ENCODE measurements around the gene CSN1S1. TPM values are rescaled to one million over a fixed set of nuclear protein-coding genes. Genes with fewer than 3 reads are reported as not detected.

The CSN1S1 gene
- total and polyA plus RNA-seq, 2 donors from 2014 or later = not detected

GRCh38 chr4:69888336-69888735 lies 42.5 kb upstream of the CSN1S1 start:
- Histone ChIP-seq H3K36me3 (ENCODE audit: control insufficient read depth in 2 of 3, insufficient read depth in 3 of 3, low read length in 3 of 3) (no peaks in the 10 kb centered on the region), H3K27me3 (ENCODE audit: control insufficient read depth, insufficient read depth, low read length) (no peaks in the 10 kb centered on the region), H3K27ac (ENCODE audit: low read depth in 2 of 2, low read length in 2 of 2) (no peak overlapping the region), H3K9ac (ENCODE audit: low read length in 3 of 3) (no peak overlapping the region), H3K4me3 (ENCODE audit: low read length in 3 of 3) (no peak overlapping the region), H3K4me1 (ENCODE audit: control insufficient read depth in 2 of 3, insufficient read depth in 2 of 3, low read depth in 1 of 3, low read length in 3 of 3) (no peaks in the 10 kb centered on the region), H3K9me3 (ENCODE audit: control insufficient read depth in 2 of 3, insufficient read depth in 1 of 3, low read length in 3 of 3) (no peaks in the 10 kb centered on the region)
- no peak for DNase-seq
- no peak for TF ChIP-seq CTCF (IDR thresholded peaks at IDR 0.05; ENCODE audit: borderline replicate concordance, extremely low read depth, insufficient read depth)
- no peak for FAIRE-seq
- intact Hi-C loops (cut with DNase I) = loop anchor here (10.0 kb wide), 1 partner anchor 204 kb away; no protein-coding TSS in a partner anchor

- no peaks in the 10 kb centered on the region for H3K9me3 ChIP-seq (ENCODE audit: control insufficient read depth in 2 of 3, insufficient read depth in 1 of 3, low read length in 3 of 3)
- FAIRE-seq (no peak), DNase-seq (no peak)
- no peak overlapping the region for H3K27ac ChIP-seq (ENCODE audit: low read depth in 2 of 2, low read length in 2 of 2)
- intact Hi-C loops (cut with DNase I) = no loop called here
- no peak overlapping the region for H3K4me3 ChIP-seq (ENCODE audit: low read length in 3 of 3)
- H3K9ac ChIP-seq (ENCODE audit: low read length in 3 of 3) = no peak overlapping the region
- no peaks in the 10 kb centered on the region for H3K4me1 ChIP-seq (ENCODE audit: control insufficient read depth in 2 of 3, insufficient read depth in 2 of 3, low read depth in 1 of 3, low read length in 3 of 3)
- no peaks in the 10 kb centered on the region for H3K27me3 ChIP-seq (ENCODE audit: control insufficient read depth, insufficient read depth, low read length)
- TF ChIP-seq CTCF (IDR thresholded peaks at IDR 0.05; ENCODE audit: borderline replicate concordance, extremely low read depth, insufficient read depth) = no peak
- H3K36me3 ChIP-seq (ENCODE audit: control insufficient read depth in 2 of 3, insufficient read depth in 3 of 3, low read length in 3 of 3) = no peaks in the 10 kb centered on the region
These were observed 36.7 kb upstream of the CSN1S1 start for GRCh38 chr4:69894186-69894585.

- Histone ChIP-seq H3K27me3 (ENCODE audit: control insufficient read depth, insufficient read depth, low read length) (no peaks in the 10 kb centered on the region), H3K4me1 (ENCODE audit: control insufficient read depth in 2 of 3, insufficient read depth in 2 of 3, low read depth in 1 of 3, low read length in 3 of 3) (no peaks in the 10 kb centered on the region), H3K9me3 (ENCODE audit: control insufficient read depth in 2 of 3, insufficient read depth in 1 of 3, low read length in 3 of 3) (no peaks in the 10 kb centered on the region), H3K4me3 (ENCODE audit: low read length in 3 of 3) (no peak overlapping the region), H3K9ac (ENCODE audit: low read length in 3 of 3) (no peak overlapping the region), H3K36me3 (ENCODE audit: control insufficient read depth in 2 of 3, insufficient read depth in 3 of 3, low read length in 3 of 3) (no peaks in the 10 kb centered on the region), H3K27ac (ENCODE audit: low read depth in 2 of 2, low read length in 2 of 2) (no peak overlapping the region)
- TF ChIP-seq CTCF (IDR thresholded peaks at IDR 0.05; ENCODE audit: borderline replicate concordance, extremely low read depth, insufficient read depth) = no peak
- no peak for FAIRE-seq
- DNase-seq = no peak
- intact Hi-C loops (cut with DNase I) = no loop called here
These were observed 36.1 kb upstream of the CSN1S1 start for GRCh38 chr4:69894721-69895120.

- Histone ChIP-seq H3K36me3 (ENCODE audit: control insufficient read depth in 2 of 3, insufficient read depth in 3 of 3, low read length in 3 of 3) (no peaks in the 10 kb centered on the region), H3K9ac (ENCODE audit: low read length in 3 of 3) (no peak overlapping the region), H3K9me3 (ENCODE audit: control insufficient read depth in 2 of 3, insufficient read depth in 1 of 3, low read length in 3 of 3) (no peaks in the 10 kb centered on the region), H3K27me3 (ENCODE audit: control insufficient read depth, insufficient read depth, low read length) (no peaks in the 10 kb centered on the region), H3K4me3 (ENCODE audit: low read length in 3 of 3) (no peak overlapping the region), H3K4me1 (ENCODE audit: control insufficient read depth in 2 of 3, insufficient read depth in 2 of 3, low read depth in 1 of 3, low read length in 3 of 3) (no peaks in the 10 kb centered on the region), H3K27ac (ENCODE audit: low read depth in 2 of 2, low read length in 2 of 2) (no peak overlapping the region)
- intact Hi-C loops (cut with DNase I) = no loop called here
- peak; percentile 12 for TF ChIP-seq CTCF (IDR thresholded peaks at IDR 0.05; ENCODE audit: borderline replicate concordance, extremely low read depth, insufficient read depth)
- FAIRE-seq = no peak
- peak in 2 of 5 donors; percentile 7 to 12 for DNase-seq
These were observed 34.2 kb upstream of the CSN1S1 start for GRCh38 chr4:69896530-69897116.
